H9 (cell line): ENCODE data around the gene IFNL1. TPM values are rescaled to one million over a fixed set of nuclear protein-coding genes. Genes with fewer than 3 reads are reported as not detected.

ENCODE experiments used
- DNase-seq: peaks from one replicate; pipeline ENCODE4 v3.0.0-alpha.2; 2017
- H2AFZ ChIP-seq: one replicate; pipeline ENCODE4 v1.6.1; 2013; ENCODE audit warnings: mild to moderate bottlenecking, low read length, control low read depth, moderate library complexity
- H2AK5ac ChIP-seq: 2 replicates; pipeline ENCODE4 v1.6.1; 2013; ENCODE audit warnings: low read length, control low read depth, mixed read lengths; ENCODE audit not compliant: insufficient read length
- H2BK120ac ChIP-seq: one replicate; pipeline ENCODE4 v1.6.1; 2013; ENCODE audit warnings: low read depth, mild to moderate bottlenecking, low read length, control low read depth, inconsistent platforms; ENCODE audit not compliant: poor library complexity, severe bottlenecking
- H2BK12ac ChIP-seq: 2 replicates; pipeline ENCODE4 v1.6.1; 2013; ENCODE audit warnings: low read length, control low read depth, mixed read lengths, low read depth; ENCODE audit not compliant: insufficient read length
- H2BK15ac ChIP-seq: 2 replicates; pipeline ENCODE4 v1.6.1; 2013; ENCODE audit warnings: low read depth, low read length, control low read depth
- H2BK20ac ChIP-seq: one replicate; pipeline ENCODE4 v1.6.1; 2013; ENCODE audit warnings: low read depth, mild to moderate bottlenecking, low read length, control low read depth, inconsistent platforms; ENCODE audit not compliant: poor library complexity, severe bottlenecking
- H2BK5ac ChIP-seq: 2 replicates; pipeline ENCODE4 v1.6.1; 2013; ENCODE audit warnings: low read length, control low read depth, mixed read lengths; ENCODE audit not compliant: insufficient read length
- H3K14ac ChIP-seq: 2 replicates; pipeline ENCODE4 v1.6.1; 2013; ENCODE audit warnings: low read length, control low read depth; ENCODE audit not compliant: insufficient read depth
- H3K18ac ChIP-seq: 2 replicates; pipeline ENCODE4 v1.6.1; 2013; ENCODE audit warnings: low read depth, mild to moderate bottlenecking, mixed read lengths, low read length, control low read depth; ENCODE audit not compliant: insufficient read length
- H3K23ac ChIP-seq: 2 replicates; pipeline ENCODE4 v1.6.1; 2013; ENCODE audit warnings: low read length, control low read depth, mixed read lengths, low read depth; ENCODE audit not compliant: insufficient read length
- H3K23me2 ChIP-seq: 2 replicates; pipeline ENCODE4 v1.6.1; 2013; ENCODE audit warnings: low read depth, mild to moderate bottlenecking, mixed read lengths, low read length, control low read depth; ENCODE audit not compliant: insufficient read length, poor library complexity, severe bottlenecking
- H3K27ac ChIP-seq: 2 replicates; pipeline ENCODE4 v1.5.1; 2013; ENCODE audit warnings: low read length, control low read depth, mixed read lengths, low read depth; ENCODE audit not compliant: insufficient read length
- H3K27me3 ChIP-seq: 2 replicates; pipeline ENCODE4 v1.6.1; 2013; ENCODE audit warnings: low read length, control low read depth, inconsistent platforms; ENCODE audit not compliant: insufficient read depth
- H3K4ac ChIP-seq: 2 replicates; pipeline ENCODE4 v1.6.1; 2013; ENCODE audit warnings: low read depth, mild to moderate bottlenecking, control low read depth, inconsistent platforms, low read length, moderate library complexity
- H3K4me1 ChIP-seq: 2 replicates; pipeline ENCODE4 v1.6.1; 2013; ENCODE audit warnings: low read length, control low read depth, inconsistent platforms; ENCODE audit not compliant: insufficient read depth
- H3K4me2 ChIP-seq: 2 replicates; pipeline ENCODE4 v1.6.1; 2013; ENCODE audit warnings: low read length, control low read depth, mixed read lengths; ENCODE audit not compliant: insufficient read length, insufficient read depth
- H3K56ac ChIP-seq: 2 replicates; pipeline ENCODE4 v1.6.1; 2013; ENCODE audit warnings: low read depth, mild to moderate bottlenecking, mixed read lengths, low read length, control low read depth; ENCODE audit not compliant: insufficient read length
- H3K79me1 ChIP-seq: 2 replicates; pipeline ENCODE4 v1.6.1; 2013; ENCODE audit warnings: low read depth, mild to moderate bottlenecking, moderate library complexity, low read length, control low read depth, inconsistent platforms; ENCODE audit not compliant: insufficient read depth, poor library complexity, severe bottlenecking
- H3K79me2 ChIP-seq: 2 replicates; pipeline ENCODE4 v1.6.1; 2013; ENCODE audit warnings: low read length, control low read depth, inconsistent platforms; ENCODE audit not compliant: insufficient read depth
- H3K9ac ChIP-seq: 2 replicates; pipeline ENCODE4 v1.6.1; 2013; ENCODE audit warnings: low read length, control low read depth, mixed read lengths; ENCODE audit not compliant: insufficient read length; ENCODE audit errors: extremely low read depth
- H3K9me3 ChIP-seq: one replicate; pipeline ENCODE4 v1.6.1; 2013; ENCODE audit warnings: low read depth, low read length, inconsistent platforms; ENCODE audit not compliant: control insufficient read depth
- H3T11ph ChIP-seq: one replicate; pipeline ENCODE4 v1.6.1; 2013; ENCODE audit warnings: mild to moderate bottlenecking, low read length, control low read depth, inconsistent platforms
- H4K20me1 ChIP-seq: one replicate; pipeline ENCODE4 v1.6.1; 2013; ENCODE audit not compliant: control insufficient read depth, insufficient read length, insufficient read depth
- H4K5ac ChIP-seq: 2 replicates; pipeline ENCODE4 v1.6.1; 2013; ENCODE audit warnings: low read depth, mild to moderate bottlenecking, mixed read lengths, low read length, control low read depth; ENCODE audit not compliant: insufficient read length
- H4K8ac ChIP-seq: replicated peaks from 2 replicates; pipeline ENCODE4 v1.6.1; 2013; ENCODE audit warnings: low read length, control low read depth, mixed read lengths, low read depth; ENCODE audit not compliant: insufficient read length
- H4K91ac ChIP-seq: 2 replicates; pipeline ENCODE4 v1.6.1; 2013; ENCODE audit warnings: low read depth, mild to moderate bottlenecking, moderate library complexity, mixed read lengths, low read length, control low read depth; ENCODE audit not compliant: insufficient read length
- H3K27ac Mint-ChIP-seq, 3 experiments: 2 replicates in 2 of 3; 3 replicates in 1 of 3; pipeline ENCODE4 v1.8.0; 2020 to 2021; ENCODE audit warnings: mixed read lengths in 3 of 3, mild to moderate bottlenecking in 1 of 3, moderate library complexity in 1 of 3
- H3K27me3 Mint-ChIP-seq: 2 replicates; pipeline ENCODE4 v1.8.0; 2021; ENCODE audit warnings: low read depth, mild to moderate bottlenecking, moderate library complexity, mixed read lengths
- H3K36me3 Mint-ChIP-seq, 3 experiments: 2 replicates in 2 of 3; 3 replicates in 1 of 3; pipeline ENCODE4 v1.8.0; 2020 to 2021; ENCODE audit warnings: low read depth in 3 of 3, mixed read lengths in 3 of 3; ENCODE audit not compliant: insufficient read depth in 1 of 3
- H3K4me1 Mint-ChIP-seq, 2 experiments: 2 replicates each; pipeline ENCODE4 v1.8.0; 2020; ENCODE audit warnings: mixed read lengths in 2 of 2
- H3K4me3 Mint-ChIP-seq, 2 experiments: 2 replicates in 1 of 2; 3 replicates in 1 of 2; pipeline ENCODE4 v1.8.0; 2020 to 2021; ENCODE audit warnings: mild to moderate bottlenecking in 2 of 2, mixed read lengths in 2 of 2, moderate library complexity in 1 of 2
- H3K9me3 Mint-ChIP-seq, 2 experiments: 2 replicates in 1 of 2; 3 replicates in 1 of 2; pipeline ENCODE4 v1.8.0; 2020; ENCODE audit warnings: mild to moderate bottlenecking in 2 of 2, mixed read lengths in 2 of 2, moderate library complexity in 1 of 2
- CTCF ChIP-seq: fragments of 200-600 bp; sonication (generic); conservative IDR thresholded peaks from 3 replicates; pipeline ENCODE4 v1.8.0; 2021; ENCODE audit warnings: antibody characterized with exemption, mild to moderate bottlenecking
- WGBS: extraction: QIAGEN DNeasy Blood & Tissue Kit; methylation state at CpG from one replicate; pipeline ENCODE4 v1.1.7; 2013; ENCODE audit warnings: missing lambda C conversion rate, low lambda C conversion rate, mixed read lengths; ENCODE audit not compliant: insufficient read length; ENCODE audit errors: extremely low coverage; 5-methylcytosine and 5-hydroxymethylcytosine counted together
- total RNA-seq: library from RNA; stranded (reverse); gene quantifications from 2 replicates; pipeline ENCODE4 v1.2.1, GENCODE V29; 2021

The IFNL1 gene
- total RNA-seq, 1 experiment from 2014 or later, result not detected

GRCh38 chr19:39303373-39304184 is 7.4 kb downstream of the IFNL1 start:
- Histone ChIP-seq H2BK120ac (no peak overlapping the region), H2BK5ac (no peak overlapping the region), H3K9ac (no peak overlapping the region), H3K4me2 (no peak overlapping the region), H3K23ac (no peak overlapping the region), H2BK20ac (no peak overlapping the region), H3K79me2 (no peaks in the 10 kb centered on the region), H3T11ph (no peak overlapping the region), H3K23me2 (peaks cover 16% of the 10 kb centered on the region), H3K27me3 (no peaks in the 10 kb centered on the region; the same call in 1 of the 2 replicates), H2BK12ac (no peak overlapping the region), H4K5ac (no peak overlapping the region), H3K18ac (no peak overlapping the region), H2AFZ (no peak overlapping the region), H2AK5ac (no peak overlapping the region), H4K8ac (no peak overlapping the region), H4K20me1 (no peaks in the 10 kb centered on the region), H3K14ac (no peak overlapping the region), H3K4me1 (no peaks in the 10 kb centered on the region), H3K56ac (no peak overlapping the region), H4K91ac (no peak overlapping the region), H3K4ac (no peak overlapping the region), H3K27ac (no peak overlapping the region), H3K9me3 (no peaks in the 10 kb centered on the region), H3K79me1 (no peaks in the 10 kb centered on the region), H2BK15ac (no peak overlapping the region)
- no CpG with 5 or more reads among the region's 10 CpGs for WGBS
- Mint-ChIP-seq H3K4me3 (peak overlapping the region in 1 of 2 experiments; percentile 59; a peak in 1 of 5 replicates), H3K36me3 (no peaks in the 10 kb centered on the region), H3K9me3 (no peaks in the 10 kb centered on the region), H3K4me1 (peaks cover 18 to 38% of the 10 kb centered on the region in 2 experiments), H3K27ac (no peak overlapping the region; a peak in 1 of 7 replicates), H3K27me3 (peaks cover 56% of the 10 kb centered on the region)
- TF ChIP-seq CTCF, result no peak
- peak; percentile 75 for DNase-seq
